Thyroid gland (tissue), 4 donors: ENCODE data around the gene BTBD16.

ENCODE experiments used
- CTCF ChIP-seq, 6 experiments: fragments of 200-600 bp in 3 of 6; fragments of 450-650 bp in 3 of 6; sonication (generic) in 3 of 6; IDR thresholded peaks; one replicate each; pipeline ENCODE4 v1.5.1; 2016 to 2019; ENCODE audit warnings: antibody characterized with exemption in 6 of 6, mild to moderate bottlenecking in 2 of 6, inconsistent platforms in 1 of 6, moderate library complexity in 1 of 6
- POLR2A ChIP-seq, 2 donors: fragments of 450-650 bp; IDR thresholded peaks; one replicate each; pipeline ENCODE4 v1.6.1; 2017; ENCODE audit warnings: antibody characterized with exemption in 2 of 2, mild to moderate bottlenecking in 2 of 2, moderate library complexity in 1 of 2

GRCh38 chr10:122221958-122222357 lies 49.1 kb upstream of the BTBD16 start:
- TF ChIP-seq CTCF (IDR thresholded peaks at IDR 0.05), result no peak
- TF ChIP-seq POLR2A (IDR thresholded peaks at IDR 0.05), result no peak
